KBM-7 (cell line): ENCODE data around the gene PSMD14.
"Not testable (repeated sequence)": the region's sequence is repeated elsewhere in the genome, so short reads cannot be mapped to it uniquely, and the experiment has no call there.

Experiments
- DNase-seq: peaks from one replicate; pipeline ENCODE4 v3.0.0-alpha.2; 2015
- in situ Hi-C: fragments of 300-500 bp; cut with MboI; formaldehyde crosslinking; loops from 2 replicates; pipeline ENCODE4 v1.14.3; 2020; ENCODE audit warnings: low sequenced_read_pairs, low pct_unique_long_range_greater_than_20kb, mixed read lengths

The PSMD14 gene

DNA sequence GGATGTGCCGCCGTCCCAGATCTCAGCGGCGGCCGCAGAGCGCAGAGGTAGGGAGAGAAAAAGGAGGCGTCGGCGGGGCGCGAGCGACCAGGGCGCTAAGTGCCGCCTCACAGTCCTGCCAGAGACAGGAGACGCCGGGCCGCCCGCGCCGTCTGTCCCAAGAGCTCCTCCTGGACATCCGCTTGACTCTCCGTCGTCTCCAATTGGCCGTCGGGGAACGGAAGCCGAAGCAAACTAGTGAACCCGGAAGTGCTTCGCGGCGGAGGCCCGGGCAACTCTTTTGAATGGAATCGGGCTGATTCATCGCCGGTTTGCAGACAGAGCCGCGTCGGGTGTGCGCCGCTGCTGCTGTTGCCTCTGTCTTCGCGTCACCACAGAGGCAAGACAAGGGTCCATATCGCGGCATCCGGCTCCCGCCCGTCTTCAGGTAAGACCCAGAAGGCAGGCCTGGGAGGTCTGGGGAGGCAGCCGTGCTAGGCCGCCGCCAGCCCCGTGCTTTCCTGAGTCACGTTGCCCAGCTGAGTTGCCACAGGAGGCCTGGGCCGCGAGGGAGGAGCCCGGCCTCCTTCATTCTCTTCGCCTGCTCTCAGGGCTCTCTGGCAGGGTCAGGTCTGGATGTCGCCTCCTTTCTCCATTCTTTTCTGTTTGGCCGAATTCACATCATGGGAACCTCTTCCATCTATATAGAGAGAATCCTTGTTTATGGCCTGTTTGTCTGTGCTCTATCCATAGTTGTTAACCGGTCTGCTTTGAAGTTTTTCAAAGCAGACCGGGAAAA lies at the start of gene PSMD14:
Gene PSMD14 (plus strand): TSS at position 248 of the 778 bp plus-strand sequence. CDS start 10,401 bp downstream, outside the sequence.
- DNase-seq, result peak; percentile 94
- in situ Hi-C loops, result no loop called here

- no peak for DNase-seq
- in situ Hi-C loops, result no loop called here
These were observed 42.4 kb upstream of the PSMD14 start for GRCh38 chr2:161265874-161266273.

GRCh38 chr2:161269111-161269510 lies 39.1 kb upstream of the PSMD14 start:
- in situ Hi-C loops, result no loop called here

GRCh38 chr2:161273038-161273760 lies 35.0 kb upstream of the PSMD14 start:
- DNase-seq, result peak; percentile 64
- in situ Hi-C loops, result no loop called here

More at GRCh38 chr2:161269111-161269510, 39.1 kb upstream of the PSMD14 start:
- DNase-seq, result no peak

DNA sequence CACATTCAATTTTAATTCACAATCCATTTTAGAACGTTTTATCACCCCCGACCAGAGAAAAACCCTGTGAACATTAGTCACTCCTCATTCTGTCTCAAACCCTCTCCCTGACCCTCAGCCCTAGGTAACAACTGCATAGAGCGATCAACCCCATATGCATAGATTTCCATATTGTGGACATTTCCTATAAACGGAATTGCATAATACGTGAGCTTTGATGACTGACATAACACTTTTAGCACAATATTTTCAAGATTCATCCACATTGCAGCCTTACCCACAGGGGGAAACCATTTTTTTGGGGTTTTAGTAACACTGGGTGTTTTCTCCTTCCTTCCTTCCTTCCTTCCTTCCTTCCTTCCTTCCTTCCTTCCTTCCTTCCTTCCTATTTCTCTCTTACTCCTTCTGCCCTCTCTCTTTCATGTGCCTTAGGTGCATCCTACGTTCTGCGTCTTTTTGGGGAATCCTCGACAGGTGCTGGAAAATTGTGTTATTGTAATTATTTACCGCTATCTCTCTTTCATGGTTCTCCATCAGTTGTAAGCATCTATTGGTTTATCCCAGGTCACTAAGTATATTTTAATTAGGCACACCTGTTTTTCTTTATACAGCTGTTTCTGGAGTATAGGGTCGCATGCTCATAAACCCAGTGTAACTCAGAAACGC lies 29.5 kb upstream of the PSMD14 start:
- peak; percentile 42 for DNase-seq
- in situ Hi-C loops, result not testable (repeated sequence)

DNA sequence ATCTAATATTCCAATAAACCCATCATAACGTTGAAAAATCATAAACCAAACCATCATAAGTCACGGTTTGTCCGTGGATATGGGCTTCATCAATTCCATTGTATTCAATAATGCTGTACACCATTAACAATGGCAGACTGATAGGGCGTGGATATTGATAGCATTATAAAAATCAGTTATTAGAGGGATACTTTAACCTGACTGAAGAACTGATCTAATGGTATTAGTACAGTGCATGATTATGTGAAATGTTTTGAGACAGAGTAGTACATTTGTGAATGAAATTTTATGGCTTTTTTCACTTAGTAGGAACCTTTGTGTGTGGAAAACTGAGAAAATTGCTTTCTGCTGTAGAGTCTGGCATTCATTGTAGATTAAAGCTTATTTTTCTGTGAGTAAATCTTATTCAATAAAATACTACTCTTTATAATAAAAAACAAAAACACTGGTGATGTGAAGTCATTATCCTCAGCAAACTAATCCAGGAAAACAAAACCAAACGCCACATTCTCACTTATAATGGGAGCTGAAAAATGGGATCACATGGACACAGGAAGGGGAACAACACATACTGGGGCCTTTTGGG lies 28.9 kb upstream of the PSMD14 start:
- in situ Hi-C loops, DNase-seq: not testable (repeated sequence)

DNA sequence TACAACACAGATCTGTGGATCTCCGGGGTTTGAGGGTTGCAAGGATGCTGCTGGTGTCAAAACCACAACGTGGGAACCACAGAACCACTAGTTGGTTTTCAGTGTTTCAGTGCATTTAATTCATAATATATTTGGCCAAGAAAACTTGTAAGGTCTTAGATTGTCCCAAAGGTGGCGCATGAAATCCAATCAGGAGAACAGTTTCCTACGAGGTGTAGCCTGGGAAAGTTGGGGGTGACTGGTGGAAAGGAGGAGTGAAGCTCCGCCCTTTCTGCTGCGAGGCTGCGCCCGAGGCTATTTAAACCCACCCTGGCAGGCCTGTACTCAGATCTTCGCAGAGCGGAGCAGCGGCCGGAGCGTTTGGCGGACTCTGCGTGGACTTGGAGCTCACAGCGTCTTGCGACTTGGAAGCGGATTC lies 27.3 kb upstream of the PSMD14 start:
- in situ Hi-C loops, result not testable (repeated sequence)
- peak; percentile 11 for DNase-seq

- in situ Hi-C loops, DNase-seq: not testable (repeated sequence)
These were observed 26.5 kb upstream of the PSMD14 start for GRCh38 chr2:161281615-161282310.

GRCh38 chr2:161282311-161282644 lies 25.9 kb upstream of the PSMD14 start:
- DNase-seq, in situ Hi-C loops: not testable (repeated sequence)

DNA sequence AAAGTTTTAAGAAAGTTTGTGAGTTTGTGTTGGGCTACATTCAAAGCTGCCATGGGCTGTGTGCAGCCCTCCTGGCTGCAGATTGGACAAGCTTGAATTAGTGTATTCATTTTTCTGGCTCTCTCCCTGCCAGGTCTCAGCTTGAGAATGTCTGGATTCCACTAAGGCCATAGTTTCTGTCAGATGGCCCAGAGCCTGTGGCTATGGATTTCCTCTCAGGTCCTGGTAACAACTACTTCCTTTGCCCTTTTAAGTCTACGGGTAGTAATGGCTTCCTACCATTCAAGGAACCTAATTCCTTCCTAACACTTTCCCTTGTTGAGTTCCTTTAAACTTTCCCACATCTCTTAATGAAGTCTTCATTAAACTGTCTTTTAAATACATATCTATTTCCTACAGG lies 24.3 kb upstream of the PSMD14 start:
- no peak for DNase-seq
- in situ Hi-C loops, result no loop called here

DNA sequence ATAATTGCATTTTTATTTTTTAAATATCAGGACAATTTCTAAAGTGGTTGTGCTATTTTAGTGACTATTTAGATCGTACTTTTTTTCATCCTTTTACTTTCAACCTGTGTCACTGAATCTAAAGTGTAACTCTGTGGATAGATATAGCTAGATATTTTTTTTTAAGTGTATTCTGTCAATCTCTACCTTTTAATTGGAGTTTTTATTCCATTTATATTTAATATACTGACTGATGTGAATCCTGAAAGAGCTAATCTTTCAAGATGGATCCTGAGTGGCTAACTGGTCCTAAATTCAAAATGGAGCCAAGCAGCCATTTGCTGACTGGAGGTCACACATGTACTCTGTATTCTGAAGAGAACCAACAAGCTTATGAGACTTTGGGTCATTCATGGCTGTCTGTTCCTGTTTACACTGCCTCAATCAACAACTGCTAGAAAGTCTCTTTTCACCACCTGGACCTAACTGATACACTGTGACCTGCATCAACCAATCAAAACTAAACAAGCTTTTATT lies 4.6 kb upstream of the PSMD14 start:
- in situ Hi-C loops, result no loop called here
- no peak for DNase-seq

DNA sequence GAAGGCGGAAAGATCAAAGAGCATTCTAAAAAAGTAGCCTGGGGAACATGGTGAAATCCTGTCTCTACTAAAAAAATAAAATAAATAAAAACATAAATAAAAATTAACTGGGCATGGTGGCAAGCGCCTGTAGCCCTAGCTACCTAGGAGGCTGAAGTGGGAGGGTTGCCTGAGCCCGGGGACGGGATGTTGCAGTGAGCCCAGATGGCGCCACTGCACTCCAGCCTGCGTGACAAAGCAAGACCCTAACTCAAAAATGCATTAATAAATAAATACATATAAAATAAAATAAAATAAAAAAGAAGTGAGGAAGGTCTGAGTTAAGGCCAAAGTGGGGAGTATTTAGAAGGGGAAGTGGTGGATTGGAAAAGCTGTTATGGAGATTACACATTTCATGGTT lies 1.3 kb upstream of the PSMD14 start:
- in situ Hi-C loops, result no loop called here

DNA sequence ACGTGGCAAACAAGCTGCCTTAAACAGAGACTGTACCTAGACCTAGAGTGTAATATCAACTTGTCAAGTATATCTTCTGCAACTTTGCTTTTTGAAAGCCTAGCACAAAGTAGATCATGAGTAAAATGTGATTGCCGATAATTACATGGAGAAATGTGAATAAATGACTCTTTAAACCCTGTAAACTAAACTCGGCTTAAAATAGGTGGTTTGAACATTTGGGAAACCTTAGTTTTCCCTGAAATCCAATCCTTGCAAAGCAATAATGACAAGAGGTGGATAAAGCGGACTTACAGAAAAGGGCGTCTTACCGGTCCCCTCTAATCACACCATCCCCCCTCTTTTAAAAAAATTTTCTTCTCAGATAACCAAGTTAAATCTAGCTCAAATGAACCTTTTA lies 549 bp upstream of the PSMD14 start:
- DNase-seq, result peak; percentile 10
- in situ Hi-C loops, result no loop called here

More for the DNA sequence above, 1.3 kb upstream of the PSMD14 start:
- DNase-seq, result no peak

DNA sequence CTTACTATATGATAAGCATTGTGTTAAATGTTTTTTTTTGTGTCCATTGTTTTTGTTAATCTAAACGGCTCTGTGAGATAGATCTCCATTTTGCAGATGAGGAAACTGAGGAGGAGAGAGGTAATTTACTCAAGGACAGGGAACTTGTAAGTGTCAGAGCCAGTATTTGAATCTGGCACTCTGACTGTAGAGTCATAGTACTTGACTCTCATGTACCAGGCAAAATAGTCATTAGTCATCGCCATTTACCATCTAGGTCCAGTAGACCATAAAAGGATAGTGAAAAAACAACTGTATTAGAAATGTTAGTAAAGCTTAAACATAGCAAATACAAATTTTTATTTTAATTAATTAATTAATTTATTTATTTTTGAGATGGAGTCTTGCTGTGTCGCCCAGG lies 4.8 kb downstream of the PSMD14 start:
- in situ Hi-C loops, result no loop called here
- DNase-seq, result no peak

DNA sequence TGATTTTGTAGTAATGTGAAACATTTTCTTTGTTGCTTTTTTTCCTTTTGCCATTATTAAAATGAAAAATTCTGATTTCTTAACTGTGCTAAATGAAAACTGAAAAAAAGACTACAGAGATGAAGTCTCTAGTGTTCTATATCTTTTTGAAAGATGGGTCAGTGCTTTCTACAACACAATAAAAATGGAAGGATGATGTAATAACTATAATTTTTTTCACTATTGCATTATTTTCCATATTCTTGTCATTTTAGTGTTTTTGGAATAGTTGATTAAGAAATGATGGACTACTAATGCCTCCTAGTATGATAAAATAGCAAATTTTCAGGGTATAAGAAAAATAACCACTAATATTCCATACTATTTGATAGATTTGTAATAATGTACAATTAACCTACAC lies 7.2 kb downstream of the PSMD14 start:
- in situ Hi-C loops, result no loop called here
- no peak for DNase-seq

DNA sequence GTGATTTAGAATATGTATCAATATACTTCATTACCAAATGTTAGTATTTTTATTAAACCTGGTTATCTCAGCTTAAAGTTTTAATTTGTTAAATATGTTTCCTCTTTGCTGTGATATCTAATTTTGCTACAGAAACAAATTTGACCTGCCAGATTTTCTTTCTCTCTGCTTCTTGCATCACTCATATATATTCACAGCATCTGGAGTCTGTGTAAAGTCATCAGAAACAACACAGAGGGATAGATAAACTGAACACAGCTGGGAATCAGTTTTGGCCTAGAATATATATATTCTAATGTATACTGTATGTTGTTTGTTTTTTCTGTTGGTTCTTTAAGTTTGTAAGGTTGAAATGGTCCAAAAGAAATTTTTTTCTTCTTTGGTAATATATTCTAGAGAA lies 8.5 kb downstream of the PSMD14 start:
- in situ Hi-C loops, result no loop called here

DNA sequence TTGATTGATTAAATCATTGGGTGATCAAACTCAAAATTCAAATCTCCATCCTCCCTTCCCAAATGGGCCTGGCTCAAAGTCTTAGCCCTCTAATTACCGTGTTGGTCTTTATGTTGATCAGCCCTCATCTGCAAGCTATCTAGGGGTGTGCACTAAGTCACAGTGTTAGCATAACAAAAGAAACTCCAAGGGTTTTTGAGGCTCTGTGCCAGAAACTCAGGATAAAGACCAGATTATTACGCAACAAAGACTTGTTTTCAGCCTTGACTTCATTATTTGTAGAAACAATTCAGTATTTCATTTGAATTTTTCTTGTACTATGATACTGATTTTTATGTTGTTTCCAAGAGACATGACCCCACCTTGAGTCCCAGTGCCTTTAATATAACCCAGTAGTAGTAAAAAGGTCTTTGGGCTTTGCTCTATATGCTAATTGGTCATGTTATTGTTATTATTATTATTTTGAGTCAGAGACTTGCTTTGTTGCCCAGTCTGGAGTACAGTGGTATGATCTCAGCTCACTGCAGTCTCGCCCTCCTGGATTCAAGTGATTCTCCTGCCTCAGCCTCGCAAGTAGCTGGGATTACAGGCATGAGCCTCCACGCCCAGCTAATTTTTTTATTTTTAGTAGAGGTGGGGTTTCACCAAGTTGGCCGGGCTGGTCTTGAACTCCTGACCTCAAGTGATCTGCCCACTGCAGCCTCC lies 13.9 kb downstream of the PSMD14 start:
- DNase-seq, result no peak
- in situ Hi-C loops, result no loop called here

More for the DNA sequence above, 8.5 kb downstream of the PSMD14 start:
- no peak for DNase-seq

- in situ Hi-C loops, result no loop called here
- DNase-seq, result no peak
These were observed 16.7 kb downstream of the PSMD14 start for GRCh38 chr2:161324876-161325275.
